ENCODE measurements around the gene PASK. TPM values are rescaled to one million over a fixed set of nuclear protein-coding genes. Genes with fewer than 3 reads are reported as not detected.

PASK gene
- total RNA-seq, 2 donors from 2014 or later = 0.98 to 1.1 TPM

- Histone ChIP-seq H3K27me3 (no peaks in the 10 kb centered on the region), H3K9me3 (no peaks in the 10 kb centered on the region), H3K4me1 (no peaks in the 10 kb centered on the region), H3K4me3 (no peak overlapping the region), H3K36me3 (no peaks in the 10 kb centered on the region), H3K27ac (no peak overlapping the region)
- DNase-seq (ENCODE audit: low spot score) = no peak
- TF ChIP-seq CTCF (IDR thresholded peaks at IDR 0.05) = no peak
Measured at GRCh38 chr2:241114836-241115235, 34.4 kb downstream of the PASK start.

- Histone ChIP-seq H3K4me1 (no peaks in the 10 kb centered on the region), H3K9me3 (no peaks in the 10 kb centered on the region), H3K36me3 (no peaks in the 10 kb centered on the region), H3K4me3 (no peak overlapping the region), H3K27me3 (no peaks in the 10 kb centered on the region), H3K27ac (no peak overlapping the region)
- TF ChIP-seq CTCF (IDR thresholded peaks at IDR 0.05) = no peak
- DNase-seq (ENCODE audit: low spot score) = no peak
Measured at GRCh38 chr2:241112592-241112991, 36.7 kb downstream of the PASK start.

GRCh38 chr2:241112046-241112445, 37.2 kb downstream of the PASK start:
- Histone ChIP-seq H3K27ac (no peak overlapping the region), H3K36me3 (no peaks in the 10 kb centered on the region), H3K4me3 (no peak overlapping the region), H3K4me1 (no peaks in the 10 kb centered on the region), H3K27me3 (no peaks in the 10 kb centered on the region), H3K9me3 (no peaks in the 10 kb centered on the region)
- no peak for TF ChIP-seq CTCF (IDR thresholded peaks at IDR 0.05)
- DNase-seq (ENCODE audit: low spot score) = no peak

GRCh38 chr2:241111440-241111805, 37.8 kb downstream of the PASK start:
- H3K27ac ChIP-seq = no peak overlapping the region
- no peaks in the 10 kb centered on the region for H3K36me3 ChIP-seq
- no peaks in the 10 kb centered on the region for H3K4me1 ChIP-seq
- H3K27me3 ChIP-seq = no peaks in the 10 kb centered on the region
- H3K9me3 ChIP-seq = no peaks in the 10 kb centered on the region
- H3K4me3 ChIP-seq = no peak overlapping the region
- no peak for TF ChIP-seq CTCF (IDR thresholded peaks at IDR 0.05)
- no peak for DNase-seq (ENCODE audit: low spot score)

GRCh38 chr2:241110607-241111439, 38.4 kb downstream of the PASK start:
- no peak for DNase-seq (ENCODE audit: low spot score)
- no peak overlapping the region for H3K27ac ChIP-seq
- H3K27me3 ChIP-seq = no peaks in the 10 kb centered on the region
- TF ChIP-seq CTCF (IDR thresholded peaks at IDR 0.05) = no peak
- no peak overlapping the region for H3K4me3 ChIP-seq
- H3K4me1 ChIP-seq = no peaks in the 10 kb centered on the region
- no peaks in the 10 kb centered on the region for H3K36me3 ChIP-seq
- no peaks in the 10 kb centered on the region for H3K9me3 ChIP-seq

Data from right atrium auricular region (tissue), 2 donors.